ENCODE data around the gene SMIM1.

DNA sequence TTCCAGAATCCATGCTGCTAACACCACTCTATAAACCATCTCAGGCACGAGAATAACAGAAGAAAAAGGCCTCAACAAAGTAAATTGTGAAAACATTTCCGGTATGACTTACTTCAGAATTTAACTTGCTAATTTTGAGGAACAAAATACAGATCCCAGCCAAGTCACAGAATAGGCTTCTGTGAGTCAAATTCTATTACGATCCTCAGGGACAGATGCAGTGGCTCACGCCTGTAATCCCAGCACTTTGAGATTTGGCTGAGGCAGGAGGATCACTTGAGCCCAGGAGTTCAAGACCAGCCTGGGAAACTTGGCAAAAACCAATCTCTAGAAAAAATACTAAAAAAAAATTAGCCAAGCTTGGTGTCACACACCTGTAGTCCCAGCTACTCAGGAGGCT is 29.1 kb upstream of the SMIM1 start:
- TF ChIP-seq, protein P1, sequence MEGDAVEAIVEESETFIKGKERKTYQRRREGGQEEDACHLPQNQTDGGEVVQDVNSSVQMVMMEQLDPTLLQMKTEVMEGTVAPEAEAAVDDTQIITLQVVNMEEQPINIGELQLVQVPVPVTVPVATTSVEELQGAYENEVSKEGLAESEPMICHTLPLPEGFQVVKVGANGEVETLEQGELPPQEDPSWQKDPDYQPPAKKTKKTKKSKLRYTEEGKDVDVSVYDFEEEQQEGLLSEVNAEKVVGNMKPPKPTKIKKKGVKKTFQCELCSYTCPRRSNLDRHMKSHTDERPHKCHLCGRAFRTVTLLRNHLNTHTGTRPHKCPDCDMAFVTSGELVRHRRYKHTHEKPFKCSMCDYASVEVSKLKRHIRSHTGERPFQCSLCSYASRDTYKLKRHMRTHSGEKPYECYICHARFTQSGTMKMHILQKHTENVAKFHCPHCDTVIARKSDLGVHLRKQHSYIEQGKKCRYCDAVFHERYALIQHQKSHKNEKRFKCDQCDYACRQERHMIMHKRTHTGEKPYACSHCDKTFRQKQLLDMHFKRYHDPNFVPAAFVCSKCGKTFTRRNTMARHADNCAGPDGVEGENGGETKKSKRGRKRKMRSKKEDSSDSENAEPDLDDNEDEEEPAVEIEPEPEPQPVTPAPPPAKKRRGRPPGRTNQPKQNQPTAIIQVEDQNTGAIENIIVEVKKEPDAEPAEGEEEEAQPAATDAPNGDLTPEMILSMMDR (IDR thresholded peaks at IDR 0.05; ENCODE audit: low read depth, low read length, poor library complexity, severe bottlenecking): no peak
- no peak for TF ChIP-seq EZH2phosphoT487 (IDR thresholded peaks at IDR 0.05; ENCODE audit: borderline replicate concordance, low read length)
